ENCODE data around the gene FSTL4. TPM values are rescaled to one million over a fixed set of nuclear protein-coding genes. Genes with fewer than 3 reads are reported as not detected.

FSTL4 gene
- polyA plus RNA-seq, 1 donor (not counting 4 experiments of a cell fraction or from before 2014, with no cell fraction given), result 1.7 TPM

- H4K20me1 ChIP-seq (ENCODE audit: control insufficient read depth, extremely low read depth, insufficient read depth, low read length), result no peaks in the 10 kb centered on the region
- H2AFZ ChIP-seq (ENCODE audit: control insufficient read depth, low read length), result no peak overlapping the region
- H3K4me3 ChIP-seq (ENCODE audit: control insufficient read depth in 2 of 3, extremely low read depth in 1 of 3, insufficient read depth in 2 of 3, low read depth in 1 of 3, low read length in 3 of 3), result no peak overlapping the region
- no peaks in the 10 kb centered on the region for H3K79me2 ChIP-seq (ENCODE audit: control insufficient read depth, insufficient read depth, low read length)
- dilution Hi-C loops (cut with MboI; ENCODE audit: extremely low pct_ligation_motif_present, low sequenced_read_pairs), result no loop called here
- H3K27ac ChIP-seq (ENCODE audit: control insufficient read depth, insufficient read depth, low read length), result no peak overlapping the region
- H3K4me1 ChIP-seq (ENCODE audit: control insufficient read depth, extremely low read depth, insufficient read depth, low read length), result peaks cover 9% of the 10 kb centered on the region
- DNase-seq (ENCODE audit: low read depth, low spot score) (no peak), FAIRE-seq (no peak)
- no peak for TF ChIP-seq EZH2 (IDR thresholded peaks at IDR 0.05; ENCODE audit: low read length)
- no peak for TF ChIP-seq CTCF (optimal IDR thresholded peaks at IDR 0.05 in 1 of 3, IDR thresholded peaks at IDR 0.05 in 1 of 3, conservative IDR thresholded peaks at IDR 0.05 in 1 of 3; ENCODE audit: extremely low read depth in 1 of 3, insufficient read depth in 2 of 3, low read length in 3 of 3)
- H3K9me1 ChIP-seq (ENCODE audit: control insufficient read depth, extremely low read depth, insufficient read depth, low read length), result peaks cover 2% of the 10 kb centered on the region
- no peak overlapping the region for H3K9ac ChIP-seq (ENCODE audit: control insufficient read depth, extremely low read depth, insufficient read depth, low read length)
- no peaks in the 10 kb centered on the region for H3K9me3 ChIP-seq (ENCODE audit: control insufficient read depth, low read depth, low read length)
- H3K36me3 ChIP-seq (ENCODE audit: control insufficient read depth in 2 of 2, extremely low read depth in 1 of 2, insufficient read depth in 2 of 2, low read length in 2 of 2), result no peaks in the 10 kb centered on the region
- no peak overlapping the region for H3K4me2 ChIP-seq (ENCODE audit: control insufficient read depth, extremely low read depth, insufficient read depth, low read depth, low read length)
- H3K27me3 ChIP-seq (ENCODE audit: control insufficient read depth, extremely low read depth, insufficient read depth, low read length), result no peaks in the 10 kb centered on the region
These were observed 291.0 kb downstream of the FSTL4 start for GRCh38 chr5:133321286-133321832.

GRCh38 chr5:133319905-133320520 is 292.3 kb downstream of the FSTL4 start:
- Histone ChIP-seq H3K9me1 (ENCODE audit: control insufficient read depth, extremely low read depth, insufficient read depth, low read length) (peaks cover 2% of the 10 kb centered on the region), H3K27me3 (ENCODE audit: control insufficient read depth, extremely low read depth, insufficient read depth, low read length) (no peaks in the 10 kb centered on the region), H3K36me3 (ENCODE audit: control insufficient read depth in 2 of 2, extremely low read depth in 1 of 2, insufficient read depth in 2 of 2, low read length in 2 of 2) (no peaks in the 10 kb centered on the region), H3K79me2 (ENCODE audit: control insufficient read depth, insufficient read depth, low read length) (no peaks in the 10 kb centered on the region), H3K4me3 (ENCODE audit: control insufficient read depth in 2 of 3, extremely low read depth in 1 of 3, insufficient read depth in 2 of 3, low read depth in 1 of 3, low read length in 3 of 3) (no peak overlapping the region), H3K9ac (ENCODE audit: control insufficient read depth, extremely low read depth, insufficient read depth, low read length) (no peak overlapping the region), H3K4me1 (ENCODE audit: control insufficient read depth, extremely low read depth, insufficient read depth, low read length) (peaks cover 9% of the 10 kb centered on the region), H3K4me2 (ENCODE audit: control insufficient read depth, extremely low read depth, insufficient read depth, low read depth, low read length) (no peak overlapping the region), H2AFZ (ENCODE audit: control insufficient read depth, low read length) (no peak overlapping the region), H3K9me3 (ENCODE audit: control insufficient read depth, low read depth, low read length) (no peaks in the 10 kb centered on the region), H4K20me1 (ENCODE audit: control insufficient read depth, extremely low read depth, insufficient read depth, low read length) (no peaks in the 10 kb centered on the region), H3K27ac (ENCODE audit: control insufficient read depth, insufficient read depth, low read length) (no peak overlapping the region)
- dilution Hi-C loops (cut with MboI; ENCODE audit: extremely low pct_ligation_motif_present, low sequenced_read_pairs), result no loop called here
- TF ChIP-seq EZH2 (IDR thresholded peaks at IDR 0.05; ENCODE audit: low read length) (no peak), CTCF (optimal IDR thresholded peaks at IDR 0.05 in 1 of 3, IDR thresholded peaks at IDR 0.05 in 1 of 3, conservative IDR thresholded peaks at IDR 0.05 in 1 of 3; ENCODE audit: extremely low read depth in 1 of 3, insufficient read depth in 2 of 3, low read length in 3 of 3) (peak in 2 of 3 experiments; percentile 40 to 51)
- FAIRE-seq, result no peak
- DNase-seq (ENCODE audit: low read depth, low spot score), result no peak

All from keratinocyte (primary cell).